ENCODE data around the gene TMEM121.

DNA sequence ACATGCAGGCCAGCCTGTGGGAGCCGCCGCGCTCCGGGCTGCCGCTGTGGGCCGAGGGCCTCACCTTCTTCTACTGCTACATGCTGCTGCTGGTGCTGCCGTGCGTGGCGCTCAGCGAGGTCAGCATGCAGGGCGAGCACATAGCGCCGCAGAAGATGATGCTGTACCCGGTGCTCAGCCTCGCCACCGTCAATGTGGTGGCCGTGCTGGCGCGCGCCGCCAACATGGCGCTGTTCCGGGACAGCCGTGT lies 2.9 kb downstream of the TMEM121 start:
- TF ChIP-seq, protein P1, sequence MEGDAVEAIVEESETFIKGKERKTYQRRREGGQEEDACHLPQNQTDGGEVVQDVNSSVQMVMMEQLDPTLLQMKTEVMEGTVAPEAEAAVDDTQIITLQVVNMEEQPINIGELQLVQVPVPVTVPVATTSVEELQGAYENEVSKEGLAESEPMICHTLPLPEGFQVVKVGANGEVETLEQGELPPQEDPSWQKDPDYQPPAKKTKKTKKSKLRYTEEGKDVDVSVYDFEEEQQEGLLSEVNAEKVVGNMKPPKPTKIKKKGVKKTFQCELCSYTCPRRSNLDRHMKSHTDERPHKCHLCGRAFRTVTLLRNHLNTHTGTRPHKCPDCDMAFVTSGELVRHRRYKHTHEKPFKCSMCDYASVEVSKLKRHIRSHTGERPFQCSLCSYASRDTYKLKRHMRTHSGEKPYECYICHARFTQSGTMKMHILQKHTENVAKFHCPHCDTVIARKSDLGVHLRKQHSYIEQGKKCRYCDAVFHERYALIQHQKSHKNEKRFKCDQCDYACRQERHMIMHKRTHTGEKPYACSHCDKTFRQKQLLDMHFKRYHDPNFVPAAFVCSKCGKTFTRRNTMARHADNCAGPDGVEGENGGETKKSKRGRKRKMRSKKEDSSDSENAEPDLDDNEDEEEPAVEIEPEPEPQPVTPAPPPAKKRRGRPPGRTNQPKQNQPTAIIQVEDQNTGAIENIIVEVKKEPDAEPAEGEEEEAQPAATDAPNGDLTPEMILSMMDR (IDR thresholded peaks at IDR 0.05; ENCODE audit: insufficient read depth, low read depth, low read length): no peak
- TF ChIP-seq EZH2 (IDR thresholded peaks at IDR 0.05; ENCODE audit: insufficient read depth, low read length): no peak
